ENCODE data around the gene OPA3.

The OPA3 gene

DNA sequence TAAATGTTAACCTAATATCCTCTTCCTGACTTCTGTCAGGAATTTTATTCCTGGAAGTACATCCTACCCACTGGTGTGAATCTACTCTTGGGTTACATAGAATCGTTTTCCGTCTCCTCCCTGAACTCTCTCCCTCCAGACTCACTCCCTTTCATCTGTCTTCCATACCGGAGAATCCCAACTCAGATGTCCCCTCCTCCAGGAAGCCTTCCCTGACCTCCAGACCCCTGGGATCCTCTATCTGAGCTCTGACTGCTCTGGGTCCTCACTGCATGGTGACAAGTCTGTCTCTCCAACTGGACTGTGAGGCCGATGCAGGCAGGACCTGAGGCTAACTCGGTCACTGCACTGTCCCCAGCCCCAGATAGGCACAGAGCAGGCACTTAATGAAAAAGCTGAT is 24.6 kb downstream of the OPA3 start:
- DNase-seq = no peak

- peak; percentile 66 for DNase-seq
Measured at GRCh38 chr19:45558399-45558878, 26.2 kb downstream of the OPA3 start.

GRCh38 chr19:45556835-45557234 is 27.8 kb downstream of the OPA3 start:
- no peak for DNase-seq

DNA sequence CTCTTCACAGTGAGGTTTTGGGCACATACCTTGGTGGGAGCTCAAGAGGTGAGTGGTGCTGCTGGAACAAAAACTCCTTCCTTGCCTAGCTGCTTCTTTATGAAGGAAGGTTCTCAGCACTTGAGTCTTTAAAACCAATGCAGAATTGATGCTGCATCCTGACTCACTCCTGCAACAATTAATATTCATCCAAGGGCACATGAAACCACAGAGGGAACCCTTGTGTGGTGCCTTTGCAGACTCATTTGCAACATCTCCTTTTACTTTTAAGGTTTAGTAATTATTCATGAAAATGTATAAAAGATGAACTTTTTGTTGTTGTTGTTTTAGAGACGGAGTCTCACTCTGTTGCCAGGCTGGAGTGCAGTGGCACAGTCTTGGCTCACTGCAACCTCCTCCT is 30.1 kb downstream of the OPA3 start:
- DNase-seq = no peak

DNA sequence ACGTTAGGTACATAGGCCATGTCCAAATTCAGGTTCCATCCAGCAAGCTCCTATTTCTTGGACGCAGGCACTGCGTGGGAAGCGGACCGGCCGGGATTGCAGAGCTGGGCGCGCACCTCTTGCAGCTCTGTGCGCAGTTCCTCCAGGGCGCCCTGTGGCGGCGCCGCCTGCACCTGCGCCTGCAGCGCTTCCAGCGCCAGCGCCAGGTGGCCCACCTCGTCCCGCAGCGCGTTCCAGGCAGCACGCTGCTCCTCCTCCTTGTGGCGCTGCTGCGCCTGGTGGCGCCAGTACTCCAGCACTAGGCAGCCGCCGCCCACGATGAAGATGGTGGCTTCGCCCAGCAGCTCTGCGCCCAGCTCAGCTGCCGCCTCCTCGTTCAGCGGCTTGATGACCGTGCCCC is 31.1 kb downstream of the OPA3 start:
- DNase-seq = no peak

GRCh38 chr19:45547965-45548609 is 36.5 kb downstream of the OPA3 start:
- no peak for DNase-seq

DNA sequence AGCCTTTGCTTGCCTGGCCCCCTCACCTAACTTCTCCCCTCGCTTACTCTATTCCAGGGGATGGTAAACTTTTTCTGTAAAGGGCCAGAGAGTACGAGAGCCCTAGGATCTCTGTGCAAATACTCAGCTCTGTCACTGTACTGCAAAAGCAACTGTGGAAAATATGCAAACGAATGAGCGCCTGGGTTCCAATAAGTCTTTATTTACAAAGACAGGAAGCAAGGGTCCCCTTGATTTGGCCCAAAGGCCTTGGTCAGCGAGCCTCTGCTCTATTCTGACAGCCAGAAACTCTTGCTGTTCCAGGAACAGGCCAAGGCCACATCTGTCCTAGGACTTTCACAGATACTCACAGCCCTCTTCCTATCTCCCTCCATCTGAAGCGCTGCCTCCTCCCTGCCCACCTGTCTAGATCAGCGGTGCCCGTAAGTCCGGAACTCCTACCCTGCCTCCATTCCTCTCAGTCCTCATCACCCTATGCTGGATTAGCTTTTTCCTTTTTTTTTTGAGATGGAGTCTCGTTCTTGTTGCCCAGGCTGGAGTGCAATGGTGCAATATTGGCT is 37.3 kb downstream of the OPA3 start:
- no peak for DNase-seq

DNA sequence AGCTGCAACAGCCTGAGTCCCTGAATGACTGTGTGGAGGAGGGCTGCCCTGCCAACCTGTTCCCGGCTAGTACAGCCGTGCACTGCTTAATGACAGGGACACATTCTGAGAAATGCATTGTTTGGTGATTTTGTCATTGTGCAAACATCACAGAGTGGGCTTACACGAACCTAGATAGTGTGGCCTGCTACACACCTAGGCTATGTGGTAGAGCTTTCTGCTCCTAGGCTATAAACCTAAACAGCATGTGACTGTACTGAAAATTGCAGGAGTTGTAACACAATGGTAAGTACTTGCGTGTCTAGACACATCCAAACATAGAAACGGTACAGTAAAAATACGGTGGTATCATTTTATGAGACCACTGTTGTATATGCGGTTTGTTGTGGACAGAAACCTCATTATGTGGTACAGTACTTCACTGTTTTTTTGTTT is 42.4 kb downstream of the OPA3 start:
- no peak for DNase-seq

GRCh38 chr19:45539459-45539858 is 45.1 kb downstream of the OPA3 start:
- no peak for DNase-seq

GRCh38 chr19:45531349-45531748 is 53.3 kb downstream of the OPA3 start:
- DNase-seq = no peak

GRCh38 chr19:45529420-45529785 is 55.2 kb downstream of the OPA3 start:
- DNase-seq = no peak

DNA sequence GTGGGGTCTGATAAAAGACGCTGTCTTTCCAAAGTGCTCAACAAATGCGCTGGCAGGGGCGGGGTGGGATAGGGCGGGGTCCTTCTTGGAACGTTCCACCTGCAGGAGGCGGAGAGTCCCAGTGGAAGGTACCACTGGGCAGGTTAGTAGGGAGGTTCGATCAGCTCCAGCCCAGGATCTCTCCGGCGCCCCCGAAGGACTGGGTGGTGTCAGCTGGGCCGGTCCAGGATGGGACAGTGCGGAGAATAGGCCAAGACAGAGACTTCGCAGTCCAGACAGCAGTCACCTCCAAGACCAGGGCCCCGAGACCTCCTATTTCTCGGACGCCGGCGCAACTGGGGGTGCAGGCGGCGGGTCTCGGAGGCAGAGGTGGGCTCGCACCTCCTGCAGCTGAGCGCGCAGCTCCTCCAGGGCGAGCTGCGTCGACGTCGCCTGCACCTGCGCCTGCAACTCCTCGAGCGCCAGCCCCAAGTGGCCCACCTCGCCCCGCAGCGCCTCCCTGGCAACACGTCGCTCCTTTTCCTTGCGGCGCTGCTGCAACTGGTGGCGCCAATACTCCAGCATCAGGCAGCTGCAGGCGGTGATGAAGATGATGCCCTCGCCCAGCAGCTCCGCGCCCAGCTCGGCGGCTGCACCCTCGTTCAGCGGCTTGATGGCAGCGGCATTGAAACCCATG is 55.7 kb downstream of the OPA3 start:
- no peak for DNase-seq

GRCh38 chr19:45528149-45528743 is 56.4 kb downstream of the OPA3 start:
- no peak for DNase-seq

DNA sequence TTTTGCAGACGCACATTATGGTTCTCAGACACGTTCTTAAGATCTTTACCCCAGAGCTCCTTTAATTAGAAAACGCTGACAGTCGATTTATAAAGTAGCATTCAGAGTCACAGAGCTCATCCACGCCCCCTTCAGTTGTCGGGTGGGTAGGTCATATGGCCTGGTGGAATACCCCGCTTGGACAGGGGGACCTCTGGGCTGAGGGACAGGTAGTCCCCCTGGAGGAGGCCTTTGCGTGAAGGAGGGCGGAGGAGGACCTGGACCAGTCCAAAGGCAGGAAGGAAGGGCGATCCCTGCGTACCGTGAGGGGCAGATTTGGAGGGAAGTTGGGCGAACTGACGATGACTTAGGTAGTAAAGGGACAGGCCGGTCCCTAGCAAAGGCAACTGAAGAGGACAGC is 56.9 kb downstream of the OPA3 start:
- no peak for DNase-seq

DNA sequence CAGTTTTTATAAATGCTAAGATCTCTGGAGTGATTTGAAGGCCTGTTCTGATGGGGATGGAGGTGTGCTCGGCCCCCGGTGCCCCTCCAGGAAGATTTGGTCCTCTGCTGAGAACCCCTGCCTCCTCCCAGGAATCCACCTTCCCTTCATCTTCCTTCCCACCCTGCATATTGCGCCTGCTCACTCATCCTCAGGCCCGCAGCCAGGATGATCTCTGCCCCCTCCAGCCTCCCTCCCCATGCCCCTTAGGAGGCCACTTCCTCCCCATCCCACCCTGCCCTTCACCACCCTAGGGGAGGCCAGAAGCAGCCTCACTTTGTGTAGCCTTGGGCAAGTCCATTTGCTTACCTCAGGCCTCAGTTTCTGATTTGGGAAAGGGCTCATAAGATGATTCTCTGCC is 57.6 kb downstream of the OPA3 start:
- DNase-seq = no peak

DNA sequence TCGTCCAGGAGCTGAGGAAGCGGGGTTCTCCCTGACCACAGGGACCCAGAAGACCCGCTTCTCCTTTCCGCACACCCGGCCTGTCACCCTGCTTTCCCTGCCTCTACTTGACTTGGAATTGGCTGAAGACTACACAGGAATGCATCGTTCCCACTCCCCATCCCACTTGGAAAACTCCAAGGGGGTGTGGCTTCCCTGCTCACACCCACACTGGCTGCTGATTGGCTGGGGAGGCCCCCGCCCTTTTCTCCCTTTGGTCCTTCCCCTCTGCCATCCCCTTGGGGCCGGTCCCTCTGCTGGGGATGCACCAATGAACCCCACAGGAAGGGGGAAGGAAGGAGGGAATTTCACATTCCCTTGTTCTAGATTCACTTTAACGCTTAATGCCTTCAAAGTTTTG is 58.5 kb downstream of the OPA3 start:
- DNase-seq = no peak

DNA sequence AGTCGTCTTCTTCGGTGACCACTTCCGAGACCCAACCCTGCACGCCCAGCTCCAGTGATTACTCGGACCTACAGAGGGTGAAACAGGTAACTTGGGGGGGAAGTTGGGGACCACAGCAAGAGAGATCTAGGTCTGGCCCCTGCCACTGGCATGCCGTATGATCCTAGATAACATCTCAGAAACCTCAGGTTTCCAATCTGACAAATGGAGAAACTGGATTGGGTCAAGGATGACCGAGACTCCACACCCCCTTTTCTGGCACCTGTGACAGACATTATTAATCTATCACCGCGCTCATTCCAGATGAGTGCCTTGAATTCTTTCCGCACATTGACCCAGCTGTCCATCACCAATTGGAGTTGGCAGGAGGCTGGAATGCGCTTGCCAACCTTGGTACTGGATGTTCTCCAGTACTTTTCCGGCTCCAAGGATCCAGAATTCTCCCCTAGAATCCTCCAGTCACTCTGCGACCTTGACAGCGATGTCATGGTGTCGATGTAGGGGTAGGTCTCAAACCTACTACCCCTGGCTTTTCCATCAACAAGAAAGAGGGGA is 60.0 kb downstream of the OPA3 start:
- DNase-seq = no peak

GRCh38 chr19:45523642-45524256 is 60.9 kb downstream of the OPA3 start:
- DNase-seq = peak; percentile 72

DNA sequence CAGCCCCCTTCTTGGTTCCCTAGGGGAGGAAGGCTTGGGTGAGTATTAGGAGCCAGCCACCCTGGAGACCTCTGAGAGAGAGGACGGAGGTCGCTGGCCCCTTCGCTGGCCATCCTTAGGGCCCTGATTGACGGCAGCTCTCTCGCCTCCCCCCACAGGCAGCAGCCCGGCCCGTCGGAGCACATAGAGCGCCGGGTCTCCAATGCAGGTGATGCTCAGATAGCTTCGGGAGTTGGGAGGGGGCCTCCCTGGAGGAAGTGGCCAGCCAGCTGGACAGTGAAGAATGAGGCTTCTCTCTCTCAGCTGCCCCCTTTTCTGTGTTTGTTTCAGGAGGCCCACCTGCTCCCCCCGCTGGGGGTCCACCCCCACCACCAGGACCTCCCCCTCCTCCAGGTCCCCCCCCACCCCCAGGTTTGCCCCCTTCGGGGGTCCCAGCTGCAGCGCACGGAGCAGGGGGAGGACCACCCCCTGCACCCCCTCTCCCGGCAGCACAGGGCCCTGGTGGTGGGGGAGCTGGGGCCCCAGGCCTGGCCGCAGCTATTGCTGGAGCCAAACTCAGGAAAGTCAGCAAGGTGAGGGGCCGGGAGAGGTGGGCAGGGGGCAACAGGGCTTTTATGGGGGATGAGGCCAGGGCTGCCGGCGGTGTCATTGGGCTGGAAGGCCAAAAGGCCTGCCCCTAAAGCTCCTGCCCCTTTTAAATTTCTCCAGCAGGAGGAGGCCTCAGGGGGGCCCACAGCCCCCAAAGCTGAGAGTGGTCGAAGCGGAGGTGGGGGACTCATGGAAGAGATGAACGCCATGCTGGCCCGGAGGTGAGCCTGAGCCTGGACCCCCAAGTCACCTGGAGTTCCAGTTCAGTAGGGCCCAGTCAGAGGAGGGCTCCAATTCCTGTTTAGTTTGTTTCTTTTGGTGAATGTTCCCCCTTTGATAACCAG is 62.3 kb downstream of the OPA3 start:
- no peak for DNase-seq

- no peak for DNase-seq
Measured at GRCh38 chr19:45518469-45518826, 66.2 kb downstream of the OPA3 start.

- no peak for DNase-seq
Measured at GRCh38 chr19:45517641-45518468, 66.7 kb downstream of the OPA3 start.
